Activated CD8-positive, alpha-beta memory T cell treated with anti-CD3 and anti-CD28 coated beads, Interleukin-2, amount 50 U/mL, for 4 hours (primary cell): ENCODE measurements around the gene GJA5.

Experiments used
- DNase-seq: peaks from one replicate; pipeline ENCODE4 v3.0.0-alpha.2; 2020

Gene GJA5

GRCh38 chr1:147726168-147726567, 34.2 kb downstream of the GJA5 start:
- DNase-seq: no peak

GRCh38 chr1:147725685-147726084, 34.7 kb downstream of the GJA5 start:
- DNase-seq: no peak

- peak; percentile 25 for DNase-seq
Observed at GRCh38 chr1:147723691-147724323, 36.6 kb downstream of the GJA5 start.

DNA sequence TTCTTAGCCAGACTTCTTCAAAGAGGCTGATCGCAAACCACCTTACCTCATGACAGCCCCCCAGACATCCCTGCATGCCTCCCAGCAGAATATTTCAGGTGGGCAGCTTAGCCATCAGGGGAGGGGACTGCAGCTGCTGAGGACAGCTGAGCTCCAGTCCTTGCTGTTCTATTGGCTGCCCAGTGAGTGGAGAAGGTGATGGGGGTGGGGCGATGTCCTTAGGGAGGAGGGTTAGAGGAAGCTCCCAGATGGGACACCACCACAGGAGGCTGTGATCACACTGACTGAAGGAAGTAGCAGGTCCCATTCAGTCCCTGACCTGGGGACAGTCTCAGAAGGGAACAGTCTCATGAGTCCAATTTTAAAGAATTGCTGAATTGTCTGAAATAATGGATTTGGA, 38.3 kb downstream of the GJA5 start:
- DNase-seq: no peak

DNA sequence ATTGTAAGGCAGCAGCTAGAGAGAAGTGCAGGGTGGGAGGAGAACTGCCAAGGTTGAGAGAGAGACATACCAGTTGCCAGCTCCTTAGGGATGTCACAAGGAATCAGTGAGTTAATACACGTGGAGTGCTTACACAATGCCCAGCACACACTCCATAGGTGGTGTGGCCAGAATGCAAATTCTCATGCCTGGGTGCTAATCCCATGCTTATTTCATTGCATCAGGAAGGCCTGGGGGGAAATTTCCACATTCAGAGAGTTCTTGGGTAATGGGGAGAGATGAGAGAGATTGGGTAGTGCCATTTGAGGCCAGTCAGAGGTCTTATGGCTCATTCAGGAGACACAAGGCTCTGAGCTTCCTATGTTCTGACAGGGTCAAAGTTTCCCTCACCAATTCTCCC, 38.7 kb downstream of the GJA5 start:
- no peak for DNase-seq

DNA sequence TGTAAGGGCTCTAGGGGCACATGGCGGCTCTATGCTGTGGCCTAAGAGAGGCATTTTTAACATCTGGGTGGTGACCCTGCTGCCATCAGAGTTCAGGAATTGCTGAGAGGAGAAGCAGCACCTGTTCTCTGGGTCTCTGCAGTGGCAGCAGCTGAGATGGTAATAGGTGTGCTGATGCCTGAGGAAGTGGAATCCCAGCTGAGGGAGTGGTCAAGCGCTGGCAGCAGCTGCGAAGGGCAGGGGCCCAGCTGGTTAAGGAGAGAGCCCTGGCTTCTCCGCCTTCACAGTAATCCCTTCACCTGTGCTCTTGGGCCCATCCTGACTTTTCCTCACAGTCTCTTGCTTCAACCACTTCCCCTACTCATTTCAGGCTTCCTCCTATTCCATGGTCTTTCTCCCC, 39.8 kb downstream of the GJA5 start:
- DNase-seq: no peak

- no peak for DNase-seq
Observed at GRCh38 chr1:147719711-147720225, 40.6 kb downstream of the GJA5 start.

DNA sequence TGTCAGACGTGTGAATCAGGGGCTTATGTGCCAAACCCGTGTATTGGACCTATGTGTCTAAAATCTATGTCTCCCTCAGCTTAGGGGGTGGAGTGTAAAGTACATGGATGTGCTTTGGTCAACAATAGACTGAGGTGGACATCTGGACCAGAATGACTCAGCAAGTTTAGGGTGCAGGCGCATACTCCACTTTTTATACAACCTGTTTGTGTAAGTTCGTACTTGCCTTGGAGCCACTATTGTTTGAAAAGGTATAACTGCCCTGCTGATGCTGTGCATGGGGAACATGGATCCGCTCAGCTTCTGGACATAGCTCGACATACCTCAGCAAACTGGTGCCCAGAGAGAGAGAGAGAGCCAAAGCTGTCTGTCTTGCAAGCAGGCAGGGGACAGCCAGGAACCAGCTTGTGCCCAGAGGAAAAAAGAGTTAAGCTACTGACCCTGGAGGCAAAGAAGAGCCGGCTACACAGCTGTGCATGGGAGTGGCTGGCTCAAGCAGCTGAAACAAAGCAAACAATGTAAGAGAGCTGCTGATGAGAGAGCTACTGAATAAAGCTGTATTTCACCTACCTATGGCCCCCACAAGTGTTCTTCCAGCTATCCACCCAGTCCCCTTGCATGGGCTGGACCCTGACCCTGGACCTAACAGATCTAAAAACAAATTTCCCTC, 41.2 kb downstream of the GJA5 start:
- no peak for DNase-seq

DNA sequence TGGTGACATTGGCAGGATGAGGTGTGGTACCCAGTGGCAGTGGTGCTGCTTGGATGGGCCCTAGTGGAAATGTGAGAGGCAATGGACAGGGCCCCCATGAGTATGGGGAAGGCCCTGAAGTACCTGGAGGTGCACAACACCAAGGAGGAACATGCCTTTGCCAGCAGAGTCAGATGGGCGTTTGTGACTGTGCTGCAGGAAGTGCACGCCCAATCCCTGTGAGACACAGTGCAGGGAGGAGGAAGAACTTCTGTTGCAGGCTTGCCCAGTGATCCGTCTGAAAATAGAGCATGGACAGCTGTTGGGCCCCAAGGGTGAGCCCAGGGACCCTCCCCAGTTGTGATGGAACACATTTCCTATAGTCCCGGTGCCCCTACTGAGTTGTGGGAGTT, 42.7 kb downstream of the GJA5 start:
- no peak for DNase-seq

DNA sequence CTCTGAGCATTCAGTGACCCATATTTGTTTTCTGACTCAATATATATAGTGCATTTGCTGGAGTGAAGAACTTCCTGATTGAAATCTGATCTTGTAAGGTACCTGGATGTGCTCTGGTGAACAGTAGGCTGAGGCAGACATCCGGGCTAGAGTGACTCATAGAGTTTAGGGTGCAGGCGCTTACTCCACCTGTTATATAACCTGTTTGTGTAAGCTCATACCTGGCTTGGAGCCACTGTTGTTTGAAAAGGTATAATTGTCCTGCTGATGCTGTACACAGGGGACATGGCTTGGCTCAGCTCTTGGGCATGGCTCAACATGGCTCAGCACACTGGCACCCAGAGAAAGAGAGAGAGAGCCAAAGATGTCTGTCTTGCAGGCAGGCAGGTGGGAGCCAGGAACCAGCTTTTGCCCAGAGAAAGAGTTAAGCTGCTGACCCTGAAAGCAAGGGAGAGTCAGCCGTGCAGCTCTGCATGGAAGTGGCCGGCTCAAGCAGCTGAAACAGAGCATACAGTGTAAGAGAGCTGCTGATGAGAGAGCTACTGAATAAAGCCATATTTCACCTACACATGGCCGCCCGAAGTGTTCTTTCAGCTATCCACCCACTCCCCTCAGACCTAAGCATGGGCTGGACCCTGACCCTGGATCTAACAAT, 43.2 kb downstream of the GJA5 start:
- DNase-seq: no peak

DNA sequence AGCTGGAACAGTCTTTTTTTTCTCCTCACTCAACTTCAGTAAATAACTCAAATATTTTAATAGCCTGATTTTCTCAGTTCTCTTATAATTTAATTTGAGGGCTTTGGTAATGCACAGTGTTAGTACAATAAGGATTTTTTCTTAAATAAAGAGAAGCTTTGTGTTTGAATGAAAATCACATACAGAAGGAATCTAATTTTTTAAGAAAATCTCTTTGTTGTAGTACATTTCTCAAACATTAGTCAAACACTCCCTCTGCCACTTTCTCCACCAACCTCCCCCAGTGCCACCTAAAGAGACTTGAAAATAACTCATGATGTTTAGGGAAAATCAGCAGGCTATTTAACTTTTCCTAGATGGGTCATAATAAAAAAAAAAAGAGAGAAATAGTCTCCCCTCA, 47.8 kb downstream of the GJA5 start:
- no peak for DNase-seq
